Mononuclear cell (primary cell): ENCODE results near the gene ABHD18. TPM values are rescaled to one million over a fixed set of nuclear protein-coding genes. Genes with fewer than 3 reads are reported as not detected.
"Not testable (repeated sequence)": the region's sequence is repeated elsewhere in the genome, so short reads cannot be mapped to it uniquely, and the experiment has no call there.

Experiments
- H3K27me3 ChIP-seq: 2 replicates; pipeline ENCODE4 v1.6.0; 2011; ENCODE audit warnings: low read length, control low read depth; ENCODE audit not compliant: insufficient read depth
- H3K4me1 ChIP-seq: 2 replicates; pipeline ENCODE4 v1.5.1; 2011; ENCODE audit warnings: mild to moderate bottlenecking, low read length, control low read depth; ENCODE audit not compliant: insufficient read depth
- H3K4me3 ChIP-seq: 2 replicates; pipeline ENCODE4 v1.5.1; 2011; ENCODE audit warnings: mild to moderate bottlenecking, low read length, moderate library complexity
- H3K9me3 ChIP-seq: 2 replicates; pipeline ENCODE4 v1.5.1; 2011; ENCODE audit warnings: low read depth, mild to moderate bottlenecking, control low read depth, low read length
- total RNA-seq: library from RNA; depleted of rRNA; stranded (reverse); fragments of >200 nt; gene quantifications from one replicate; pipeline ENCODE4 v1.2.3, GENCODE V29; 2012

The ABHD18 gene
- total RNA-seq: 15.8 TPM

GRCh38 chr4:127965062-127965802, at the start of gene ABHD18, which contains the start of gene MFSD8:
ABHD18 (plus strand) TSS chr4:127965406; CDS start chr4:127982956, 17,550 bp downstream.
MFSD8 (minus strand) TSS chr4:127965173; CDS start chr4:127965133, 40 bp downstream.
- Histone ChIP-seq H3K9me3 (no peaks in the 10 kb centered on the region), H3K4me3 (peak within 1 kb of the TSS; percentile 83), H3K27me3 (no peaks in the 10 kb centered on the region), H3K4me1 (peaks cover 18% of the 10 kb centered on the region)

GRCh38 chr4:127916512-127916911, 48.7 kb upstream of the ABHD18 start:
- H3K4me3 ChIP-seq: no peak overlapping the region
- H3K27me3 ChIP-seq: no peaks in the 10 kb centered on the region
- H3K4me1 ChIP-seq: no peaks in the 10 kb centered on the region
- H3K9me3 ChIP-seq: no peaks in the 10 kb centered on the region

GRCh38 chr4:127917151-127917550, 48.1 kb upstream of the ABHD18 start:
- Histone ChIP-seq H3K9me3 (no peaks in the 10 kb centered on the region), H3K4me3 (no peak overlapping the region), H3K4me1 (no peaks in the 10 kb centered on the region), H3K27me3 (no peaks in the 10 kb centered on the region)

GRCh38 chr4:127920521-127920920, 44.7 kb upstream of the ABHD18 start:
- H3K27me3 ChIP-seq: no peaks in the 10 kb centered on the region
- H3K4me3 ChIP-seq: no peak overlapping the region
- no peaks in the 10 kb centered on the region for H3K4me1 ChIP-seq
- H3K9me3 ChIP-seq: no peaks in the 10 kb centered on the region

GRCh38 chr4:127922226-127922625, 43.0 kb upstream of the ABHD18 start:
- no peaks in the 10 kb centered on the region for H3K4me1 ChIP-seq
- H3K4me3 ChIP-seq: no peak overlapping the region
- no peaks in the 10 kb centered on the region for H3K27me3 ChIP-seq
- H3K9me3 ChIP-seq: no peaks in the 10 kb centered on the region

GRCh38 chr4:127925720-127926119, 39.5 kb upstream of the ABHD18 start:
- H3K9me3 ChIP-seq, H3K4me3 ChIP-seq, H3K4me1 ChIP-seq, H3K27me3 ChIP-seq: not testable (repeated sequence)

- no peak overlapping the region for H3K4me3 ChIP-seq
- no peaks in the 10 kb centered on the region for H3K27me3 ChIP-seq
- H3K4me1 ChIP-seq: no peaks in the 10 kb centered on the region
- no peaks in the 10 kb centered on the region for H3K9me3 ChIP-seq
These were observed 35.0 kb upstream of the ABHD18 start for GRCh38 chr4:127930175-127930574.

- not testable (repeated sequence) for H3K4me3 ChIP-seq, H3K9me3 ChIP-seq, H3K4me1 ChIP-seq, H3K27me3 ChIP-seq
These were observed 33.4 kb upstream of the ABHD18 start for GRCh38 chr4:127931836-127932235.

GRCh38 chr4:127936974-127937373, 28.2 kb upstream of the ABHD18 start:
- Histone ChIP-seq H3K4me1 (no peaks in the 10 kb centered on the region), H3K27me3 (no peaks in the 10 kb centered on the region), H3K9me3 (no peaks in the 10 kb centered on the region), H3K4me3 (no peak overlapping the region)

GRCh38 chr4:127957105-127957504, 8.1 kb upstream of the ABHD18 start:
- Histone ChIP-seq H3K9me3 (no peaks in the 10 kb centered on the region), H3K4me1 (no peaks in the 10 kb centered on the region)

GRCh38 chr4:127959794-127960193, 5.4 kb upstream of the ABHD18 start:
- Histone ChIP-seq H3K27me3 (no peaks in the 10 kb centered on the region), H3K9me3 (no peaks in the 10 kb centered on the region), H3K4me3 (no peak overlapping the region), H3K4me1 (peaks cover 5% of the 10 kb centered on the region)

More at GRCh38 chr4:127957105-127957504, 8.1 kb upstream of the ABHD18 start:
- Histone ChIP-seq H3K4me3 (no peak overlapping the region), H3K27me3 (no peaks in the 10 kb centered on the region)

- peaks cover 18% of the 10 kb centered on the region for H3K4me1 ChIP-seq
- H3K9me3 ChIP-seq, H3K27me3 ChIP-seq: not testable (repeated sequence)
- H3K4me3 ChIP-seq: peak overlapping the region; percentile 83
These were observed 1.4 kb upstream of the ABHD18 start for GRCh38 chr4:127963633-127964398.

GRCh38 chr4:127964426-127965061, 662 bp upstream of the ABHD18 start:
- H3K9me3 ChIP-seq, H3K27me3 ChIP-seq: not testable (repeated sequence)
- Histone ChIP-seq H3K4me3 (peak overlapping the region; percentile 83), H3K4me1 (peaks cover 18% of the 10 kb centered on the region)

GRCh38 chr4:127965803-127966175, 583 bp downstream of the ABHD18 start:
- Histone ChIP-seq H3K27me3 (no peaks in the 10 kb centered on the region), H3K9me3 (no peaks in the 10 kb centered on the region), H3K4me1 (peaks cover 18% of the 10 kb centered on the region), H3K4me3 (peak overlapping the region; percentile 83)

GRCh38 chr4:127967141-127967775, 2.1 kb downstream of the ABHD18 start:
- Histone ChIP-seq H3K4me1 (peaks cover 18% of the 10 kb centered on the region), H3K9me3 (no peaks in the 10 kb centered on the region), H3K4me3 (no peak overlapping the region), H3K27me3 (no peaks in the 10 kb centered on the region)
